Measurements from ENCODE around the gene NSUN2. TPM values are rescaled to one million over a fixed set of nuclear protein-coding genes. Genes with fewer than 3 reads are reported as not detected.
"Not testable (repeated sequence)": the region's sequence is repeated elsewhere in the genome, so short reads cannot be mapped to it uniquely, and the experiment has no call there.

Gene NSUN2
- total RNA-seq, 4 donors from 2014 or later, result 27.5 to 134 (median 55.8) TPM

GRCh38 chr5:6572086-6572824 lies 60.6 kb downstream of the NSUN2 start:
- H3K4me1 ChIP-seq, result no peaks in the 10 kb centered on the region
- no peaks in the 10 kb centered on the region for H3K36me3 ChIP-seq
- H3K27ac ChIP-seq, result no peak overlapping the region
- H3K27me3 ChIP-seq, result no peaks in the 10 kb centered on the region
- no peak for TF ChIP-seq POLR2A (IDR thresholded peaks at IDR 0.05)
- TF ChIP-seq CTCF (IDR thresholded peaks at IDR 0.05), result no peak
- no peak overlapping the region for H3K4me3 ChIP-seq
- H3K9me3 ChIP-seq, result no peaks in the 10 kb centered on the region
- no peak for DNase-seq

GRCh38 chr5:6571607-6572006 lies 61.2 kb downstream of the NSUN2 start:
- not testable (repeated sequence) for H3K4me1 ChIP-seq, H3K9me3 ChIP-seq, DNase-seq, H3K27me3 ChIP-seq, H3K4me3 ChIP-seq, H3K27ac ChIP-seq, H3K36me3 ChIP-seq

GRCh38 chr5:6570530-6570929 lies 62.3 kb downstream of the NSUN2 start:
- no peaks in the 10 kb centered on the region for H3K27me3 ChIP-seq
- no peaks in the 10 kb centered on the region for H3K9me3 ChIP-seq
- no peaks in the 10 kb centered on the region for H3K4me1 ChIP-seq
- no peak overlapping the region for H3K27ac ChIP-seq
- no peak for DNase-seq
- H3K4me3 ChIP-seq, result no peak overlapping the region
- no peaks in the 10 kb centered on the region for H3K36me3 ChIP-seq
- TF ChIP-seq CTCF (IDR thresholded peaks at IDR 0.05), result no peak
- no peak for TF ChIP-seq POLR2A (IDR thresholded peaks at IDR 0.05)

GRCh38 chr5:6568889-6569288 lies 64.0 kb downstream of the NSUN2 start:
- DNase-seq, result no peak
- Histone ChIP-seq H3K27me3 (no peaks in the 10 kb centered on the region), H3K9me3 (no peaks in the 10 kb centered on the region), H3K4me1 (no peaks in the 10 kb centered on the region), H3K27ac (no peak overlapping the region), H3K4me3 (no peak overlapping the region), H3K36me3 (no peaks in the 10 kb centered on the region)
- no peak for TF ChIP-seq POLR2A (IDR thresholded peaks at IDR 0.05)
- no peak for TF ChIP-seq CTCF (IDR thresholded peaks at IDR 0.05)

GRCh38 chr5:6568383-6568782 lies 64.5 kb downstream of the NSUN2 start:
- Histone ChIP-seq H3K36me3 (no peaks in the 10 kb centered on the region), H3K27ac (no peak overlapping the region), H3K4me1 (no peaks in the 10 kb centered on the region), H3K4me3 (no peak overlapping the region), H3K27me3 (no peaks in the 10 kb centered on the region), H3K9me3 (no peaks in the 10 kb centered on the region)
- TF ChIP-seq POLR2A (IDR thresholded peaks at IDR 0.05) (no peak), CTCF (IDR thresholded peaks at IDR 0.05) (no peak)
- DNase-seq, result no peak

GRCh38 chr5:6567835-6568234 lies 65.0 kb downstream of the NSUN2 start:
- Histone ChIP-seq H3K4me1 (no peaks in the 10 kb centered on the region), H3K36me3 (no peaks in the 10 kb centered on the region), H3K27ac (no peak overlapping the region), H3K9me3 (no peaks in the 10 kb centered on the region), H3K27me3 (no peaks in the 10 kb centered on the region), H3K4me3 (no peak overlapping the region)
- no peak for DNase-seq
- TF ChIP-seq CTCF (IDR thresholded peaks at IDR 0.05), result no peak
- no peak for TF ChIP-seq POLR2A (IDR thresholded peaks at IDR 0.05)
